ENCODE results near the gene REEP6.

Gene REEP6

DNA sequence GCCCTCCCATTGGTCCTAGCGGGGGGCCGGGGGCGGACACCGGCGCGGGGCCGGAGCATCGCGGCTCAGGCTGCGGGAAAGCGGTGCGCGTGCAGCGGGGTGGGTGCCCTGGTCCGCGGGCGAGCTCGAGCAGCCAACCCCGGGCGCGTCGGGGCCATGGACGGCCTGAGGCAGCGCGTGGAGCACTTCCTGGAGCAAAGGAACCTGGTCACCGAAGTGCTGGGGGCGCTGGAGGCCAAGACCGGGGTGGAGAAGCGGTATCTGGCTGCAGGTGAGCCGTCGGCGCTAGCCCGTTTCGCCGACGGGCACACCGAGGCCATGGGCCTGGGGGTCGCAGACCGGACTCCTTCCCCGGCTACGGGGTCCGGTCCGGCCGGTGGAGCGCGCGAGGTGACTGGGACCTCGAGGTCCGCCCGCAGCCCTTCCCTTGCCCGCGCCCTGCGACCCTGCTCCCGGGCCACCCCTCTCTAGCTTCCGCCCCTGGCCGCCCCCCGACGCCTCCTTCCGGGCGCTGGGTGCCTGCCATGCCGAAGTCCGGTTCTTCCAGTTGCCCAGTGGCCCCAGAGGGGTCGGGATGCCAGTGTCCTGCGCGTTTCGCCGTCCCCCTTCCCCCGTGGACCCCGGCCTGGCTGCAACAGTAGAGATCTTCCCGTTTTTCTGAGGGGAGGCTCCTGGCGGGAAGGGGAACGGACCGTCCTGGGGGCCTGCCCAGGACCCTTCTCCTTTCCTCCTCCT is at the start of gene REEP6:
REEP6 (plus strand) TSS at position 68 of the 735 bp plus-strand sequence; CDS start at position 157, 89 bp downstream.
- no peak for DNase-seq

DNA sequence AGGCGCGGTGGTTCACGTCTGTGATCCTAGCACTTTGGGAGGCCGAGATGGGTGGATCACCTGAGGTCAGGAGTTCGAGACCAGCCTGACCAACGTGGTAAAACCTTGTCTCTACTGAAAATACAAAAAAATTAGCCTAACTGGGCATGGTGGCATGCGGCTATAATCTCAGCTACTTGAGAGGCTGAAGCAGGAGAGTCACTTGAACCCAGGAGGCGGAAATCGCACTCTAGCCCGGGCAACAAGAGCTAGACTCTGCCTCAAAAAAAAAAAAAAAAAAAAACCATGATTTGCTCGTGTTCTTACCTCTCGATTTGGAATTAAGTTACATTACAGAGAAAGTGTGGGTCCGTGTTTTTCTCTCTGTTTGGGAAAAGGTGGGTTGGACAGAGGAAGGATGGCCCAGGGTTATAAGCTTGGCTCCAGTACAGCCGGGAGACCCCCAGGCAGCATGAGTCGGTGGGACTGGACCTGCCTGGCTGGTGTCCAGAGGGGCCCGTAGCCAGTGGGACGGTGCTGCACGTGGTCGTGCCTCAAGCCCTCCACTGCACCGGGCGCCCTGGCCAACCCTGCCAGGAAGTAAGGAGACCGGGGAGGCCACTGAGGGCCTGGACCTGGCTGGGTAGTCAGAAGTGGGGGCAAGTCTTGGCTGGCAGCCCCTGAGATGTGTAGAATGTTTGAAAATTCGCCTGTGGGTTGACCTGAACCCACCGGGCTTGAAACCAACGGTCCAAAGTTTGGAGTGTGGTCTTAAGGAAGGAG is 49.1 kb upstream of the REEP6 start:
- DNase-seq: no peak

DNA sequence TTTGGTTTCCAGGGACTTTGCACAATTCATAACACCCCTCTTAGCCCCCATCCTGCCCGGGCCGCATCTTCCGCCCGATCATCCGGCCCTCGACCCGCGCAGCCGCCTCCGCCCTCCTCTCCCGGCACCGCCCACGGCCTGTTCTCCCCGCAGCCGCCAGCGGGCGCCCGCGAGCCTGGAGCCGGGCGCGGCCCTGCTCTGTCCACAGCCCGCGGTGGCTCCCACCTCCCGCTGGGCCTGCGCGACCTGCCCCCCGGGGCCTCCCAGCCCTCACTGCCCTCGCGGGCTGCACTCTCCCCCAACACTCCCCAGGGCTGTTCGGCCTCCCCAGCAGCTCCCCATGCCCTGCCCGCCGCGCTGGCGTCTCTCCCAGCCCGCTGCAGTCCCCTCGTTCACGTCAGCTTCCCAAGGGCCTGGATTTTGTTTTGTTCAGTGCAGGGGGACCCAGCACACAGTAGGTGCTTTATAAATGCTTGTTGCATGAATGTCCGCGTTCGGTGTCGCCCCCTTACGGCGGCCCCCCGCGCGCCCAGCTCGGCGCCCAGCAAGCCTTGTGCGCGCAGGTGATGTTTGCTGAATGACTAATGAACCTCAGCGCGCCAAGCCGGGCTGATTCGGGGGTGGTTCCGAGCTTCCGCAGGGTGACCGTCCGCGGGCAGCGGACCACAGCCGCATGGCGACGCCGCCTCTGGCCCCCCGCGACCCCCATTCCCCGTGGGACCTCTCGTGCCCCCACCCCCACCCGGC is 45.6 kb upstream of the REEP6 start:
- peak; percentile 82 for DNase-seq

DNA sequence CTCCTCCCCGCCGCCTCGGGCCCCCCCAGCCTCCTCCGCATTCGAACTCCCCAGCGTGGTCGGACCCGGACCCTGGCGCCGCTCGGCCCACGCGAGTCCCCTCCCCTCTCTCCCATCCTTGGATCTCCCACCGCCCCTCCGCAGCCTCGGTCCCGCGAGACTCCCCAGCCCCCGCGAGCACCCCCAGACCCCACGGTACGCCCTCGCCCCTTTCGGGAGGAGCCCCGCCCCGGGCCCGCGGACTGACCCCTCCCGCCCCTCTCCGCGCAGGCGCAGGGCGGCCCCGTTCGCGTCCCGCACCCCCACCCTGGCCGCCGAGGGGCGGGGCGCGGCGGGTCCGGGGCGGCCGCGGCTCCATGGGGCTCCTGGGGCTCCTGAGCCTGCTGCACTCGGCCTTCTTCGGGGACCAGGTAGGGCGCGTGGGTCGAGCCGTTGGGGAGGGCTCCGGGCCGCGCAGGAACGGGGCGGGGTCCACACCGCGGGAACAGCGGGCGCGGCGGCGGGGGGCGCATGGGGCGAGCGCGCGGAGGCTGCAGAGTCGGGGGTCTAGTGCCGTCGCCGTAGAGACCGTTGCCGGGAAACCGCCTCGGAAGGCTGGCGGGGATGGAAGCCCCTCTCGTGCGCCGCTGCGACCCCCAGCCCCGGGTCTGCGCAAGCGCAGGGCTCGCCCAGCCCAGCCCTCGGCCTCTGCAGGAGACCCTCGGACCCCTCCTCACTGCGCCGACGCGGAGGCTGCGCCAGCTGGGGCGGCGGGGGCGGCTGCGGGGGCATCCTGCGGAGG is 44.9 kb upstream of the REEP6 start:
- DNase-seq: no peak

DNA sequence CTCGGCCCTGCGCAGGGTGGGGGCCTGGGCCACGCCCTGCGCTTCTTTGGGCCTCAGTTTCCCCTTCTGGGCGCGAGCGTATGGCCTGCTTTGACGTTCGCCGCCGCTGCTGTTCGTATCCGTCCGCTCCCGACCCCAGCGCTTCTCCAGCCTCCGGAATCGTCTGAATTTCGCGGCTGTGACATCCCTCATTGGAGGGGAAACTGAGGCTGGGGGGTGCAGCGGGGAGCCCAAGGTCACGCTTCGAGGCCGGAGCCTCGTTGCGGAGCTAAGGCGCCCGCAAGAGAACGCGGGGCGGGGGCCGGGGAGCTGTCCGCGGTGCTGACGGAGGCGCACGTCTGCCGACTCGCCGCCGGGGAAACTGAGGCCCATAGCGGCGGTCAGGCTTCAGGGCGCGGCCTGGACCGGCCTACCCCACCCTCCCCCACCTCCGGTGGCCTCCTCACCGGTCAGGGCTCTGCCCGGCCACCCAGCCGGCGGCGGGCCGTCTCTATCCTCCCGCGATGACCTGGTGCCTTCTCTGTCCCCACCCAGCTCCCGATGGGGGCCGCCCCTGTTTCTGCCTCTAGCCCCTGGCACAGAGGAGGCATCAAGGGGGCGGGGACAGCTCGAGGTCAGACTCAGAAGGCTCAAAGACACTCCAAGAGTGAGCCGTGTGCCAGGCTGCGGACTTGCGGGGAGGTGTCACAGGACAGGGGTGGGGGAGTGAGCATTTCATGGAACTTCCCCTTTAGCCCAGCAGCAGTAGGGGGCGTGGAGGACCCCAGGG is 44.1 kb upstream of the REEP6 start:
- peak; percentile 35 for DNase-seq

DNA sequence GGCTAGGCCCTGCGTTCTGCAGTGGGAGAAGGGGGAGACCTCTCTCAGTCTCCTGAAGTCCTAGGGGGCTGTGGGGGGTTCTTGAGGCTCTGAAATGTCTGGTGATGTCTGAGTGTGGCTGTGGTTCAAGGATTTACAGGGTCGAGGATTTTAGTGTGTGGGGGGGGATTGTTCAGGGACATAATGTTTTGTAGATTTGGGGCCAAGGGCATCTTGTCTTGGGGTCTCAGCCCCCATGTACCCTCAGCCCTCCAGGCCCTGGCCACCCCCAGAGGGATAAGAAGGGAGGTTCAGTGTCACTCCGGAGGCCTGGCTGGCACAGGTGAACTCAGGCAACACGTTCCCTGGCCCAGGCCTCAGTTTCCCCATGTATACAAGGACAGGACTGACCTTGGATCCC is 43.5 kb upstream of the REEP6 start:
- DNase-seq: no peak

DNA sequence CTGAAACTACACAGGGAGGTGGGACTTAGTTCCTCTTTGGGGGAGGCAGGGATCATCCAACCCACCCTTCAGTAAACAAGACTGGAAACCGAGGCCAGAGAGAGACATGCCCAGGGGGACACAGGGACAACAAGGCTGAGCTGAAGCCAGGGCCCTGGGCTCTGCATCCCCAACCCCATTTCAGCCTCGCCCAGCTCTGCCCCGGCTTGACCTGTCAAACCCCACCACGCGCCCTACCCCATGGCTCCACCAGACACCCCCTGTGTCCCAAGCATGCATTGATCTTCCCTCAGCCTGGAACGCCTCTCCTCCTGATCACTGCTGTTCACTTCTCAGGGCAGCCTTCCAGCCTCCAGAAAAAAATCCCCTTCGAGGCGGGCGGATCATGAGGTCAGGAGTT is 43.0 kb upstream of the REEP6 start:
- no peak for DNase-seq

DNA sequence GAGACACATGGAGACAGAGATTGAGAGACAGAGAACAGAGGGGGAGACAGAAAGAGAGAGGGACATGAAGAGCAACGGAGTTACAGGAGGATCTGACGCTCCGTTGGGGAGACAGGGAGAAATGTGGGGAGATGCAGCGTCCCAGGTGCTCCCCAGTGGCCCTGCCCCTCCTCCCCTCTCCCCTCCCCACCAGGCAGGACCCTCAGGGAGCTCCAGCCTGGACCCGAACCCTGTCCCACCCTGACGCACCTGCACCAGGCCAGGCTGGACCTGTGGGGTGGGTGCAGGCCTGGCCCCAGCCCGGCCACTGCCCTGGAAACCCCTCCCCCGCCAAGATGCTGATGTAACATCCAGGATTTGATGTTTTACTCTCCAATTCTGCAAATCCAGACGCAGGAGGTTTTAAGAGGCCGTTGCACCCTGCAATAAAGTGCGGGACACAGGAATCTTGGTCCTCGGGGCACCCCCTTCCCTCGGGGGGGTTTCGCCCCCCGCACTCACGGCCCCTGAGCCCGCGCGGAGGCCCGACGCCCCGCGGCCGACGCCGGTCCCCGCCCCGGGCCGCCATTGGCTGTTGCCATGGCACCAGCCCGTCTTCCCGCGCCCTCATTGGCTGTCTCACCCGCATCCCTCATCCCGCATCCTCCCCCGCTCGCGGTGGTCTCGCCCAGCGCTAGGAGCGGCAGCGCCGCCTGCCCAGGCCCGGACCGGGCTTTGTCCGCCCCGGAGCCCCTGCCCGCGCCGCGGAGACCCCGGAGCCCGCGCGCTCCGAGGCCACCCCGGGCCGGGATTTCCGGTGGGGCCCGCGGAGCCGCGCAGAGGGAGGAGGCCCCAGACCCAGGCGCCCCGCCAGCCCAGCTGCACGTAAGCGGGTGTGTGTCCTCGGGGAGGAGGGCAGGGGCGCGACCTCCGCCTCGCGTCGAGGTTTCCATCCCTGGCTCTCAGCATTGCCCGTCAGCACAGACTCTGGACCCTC is 41.2 kb upstream of the REEP6 start, which contains the start of gene APC2:
APC2 (plus strand) TSS at position 655 of the 976 bp plus-strand sequence. CDS start 2,881 bp downstream, outside the sequence.
- peak; percentile 45 for DNase-seq

DNA sequence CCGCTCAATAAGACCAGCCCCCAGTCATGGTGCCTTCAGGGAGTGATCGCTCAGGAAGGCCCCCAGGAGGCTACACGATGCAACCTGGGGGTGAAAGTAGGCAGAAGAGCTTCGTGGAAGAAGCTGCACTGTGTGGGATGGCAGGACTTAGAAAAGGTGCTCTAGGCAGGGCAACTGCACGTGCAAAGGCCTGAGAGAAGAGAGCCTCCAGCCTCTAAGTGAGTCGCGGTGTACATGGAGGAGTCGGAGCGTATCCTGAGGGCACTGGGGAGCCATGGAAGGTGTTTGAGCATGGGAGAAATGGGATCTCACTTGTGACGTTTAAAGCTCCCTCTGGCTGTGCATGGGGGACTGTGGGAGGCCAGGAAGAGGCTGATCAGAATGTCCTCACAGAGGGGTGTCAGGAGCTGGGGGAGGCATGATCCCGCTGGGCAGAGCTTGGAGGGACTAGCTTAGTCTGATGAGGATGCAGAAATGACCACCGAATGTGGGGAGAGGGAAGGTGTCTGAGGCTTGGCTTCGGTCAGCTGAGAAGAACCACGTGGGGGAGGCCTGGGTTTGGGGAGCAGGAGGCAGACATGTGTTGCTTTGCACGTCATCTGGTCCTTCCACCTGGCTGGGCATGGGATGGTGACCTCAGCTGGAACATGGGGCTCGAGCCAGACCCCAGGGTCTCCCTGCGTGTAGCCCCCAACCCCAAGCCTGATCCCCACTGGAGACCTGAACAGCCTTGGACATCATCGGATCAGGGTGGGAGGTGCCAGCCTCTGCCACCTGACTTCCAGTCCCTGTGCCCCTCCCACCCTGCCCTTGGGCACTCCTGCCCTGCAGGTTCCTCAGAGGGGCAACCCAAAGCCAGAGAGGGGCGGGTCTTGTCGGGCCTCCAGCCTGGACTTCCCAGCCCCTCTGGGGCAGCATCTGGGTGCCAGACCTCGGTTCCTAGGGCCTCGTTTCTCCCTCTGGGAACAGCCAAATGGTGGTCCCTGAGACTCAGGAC is 39.9 kb upstream of the REEP6 start:
- no peak for DNase-seq

DNA sequence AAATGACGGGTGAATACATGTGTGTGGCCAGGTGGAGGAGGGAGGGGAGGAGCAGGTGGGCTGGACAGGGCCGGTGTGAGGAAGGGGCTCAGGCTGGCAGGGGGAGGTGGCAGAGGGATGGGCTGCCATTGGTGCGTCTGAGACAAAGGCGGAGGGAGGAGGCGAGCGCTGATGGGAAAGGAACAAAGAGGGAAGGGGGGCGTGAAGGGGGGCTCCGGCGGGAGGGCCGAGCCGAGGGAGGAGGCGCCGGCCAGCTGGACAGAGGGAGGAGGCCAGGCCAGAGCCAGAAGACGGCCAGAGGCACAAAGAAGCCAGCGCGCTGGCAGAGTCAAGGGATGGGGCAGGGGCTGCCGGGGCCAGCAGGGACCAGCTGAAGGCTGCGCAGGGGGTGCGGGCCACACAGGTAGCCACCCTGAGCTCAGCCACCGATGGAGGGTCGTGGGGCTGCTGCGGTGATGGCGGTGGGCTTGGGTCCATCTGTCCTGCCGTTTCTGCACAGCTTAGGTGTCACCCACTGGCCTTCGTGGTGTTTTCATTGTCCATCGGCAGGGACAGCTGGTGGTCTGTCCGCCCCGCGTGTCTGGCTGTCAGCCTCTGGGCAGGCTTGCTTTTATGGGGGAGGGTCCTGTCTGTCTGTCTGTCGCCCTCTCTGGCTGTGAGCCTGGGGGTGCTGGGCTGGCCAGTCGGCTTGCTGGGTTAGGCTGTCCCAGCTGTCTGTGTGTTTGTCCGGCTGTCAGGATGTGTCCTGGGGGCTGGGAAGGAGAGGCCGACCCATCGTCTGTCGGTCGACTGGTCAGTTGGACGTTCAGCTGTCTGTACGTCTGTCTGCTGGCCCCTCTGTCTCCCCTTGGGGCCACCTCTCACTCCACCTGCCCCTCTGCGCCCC is 38.8 kb upstream of the REEP6 start:
- DNase-seq: no peak

DNA sequence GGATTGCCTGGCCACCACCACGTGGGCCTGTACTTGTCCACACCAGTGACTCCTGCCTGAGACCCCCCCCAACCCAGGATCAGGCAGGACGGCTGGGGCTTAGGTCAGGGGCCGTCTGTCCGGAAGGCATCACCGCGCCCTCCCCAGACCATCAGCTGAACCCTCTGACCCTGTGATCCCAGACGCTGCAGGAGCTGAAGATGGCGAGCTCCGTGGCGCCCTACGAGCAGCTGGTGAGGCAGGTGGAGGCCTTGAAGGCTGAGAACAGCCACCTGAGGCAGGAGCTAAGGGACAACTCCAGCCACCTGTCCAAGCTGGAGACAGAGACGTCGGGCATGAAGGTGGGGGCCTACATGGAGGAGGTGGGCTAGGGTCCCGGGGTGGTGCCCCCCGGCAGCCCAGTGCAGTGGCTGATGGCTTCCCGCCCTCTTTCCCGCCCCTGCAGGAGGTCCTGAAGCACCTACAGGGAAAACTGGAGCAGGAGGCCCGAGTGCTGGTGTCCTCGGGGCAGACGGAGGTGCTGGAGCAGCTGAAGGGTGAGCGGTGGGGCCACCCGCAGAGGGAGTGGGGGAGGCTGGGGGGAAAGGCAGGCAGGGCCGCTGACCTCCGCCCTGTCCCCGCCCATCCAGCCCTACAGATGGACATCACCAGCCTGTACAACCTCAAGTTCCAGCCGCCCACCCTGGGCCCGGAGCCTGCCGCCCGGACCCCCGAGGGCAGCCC is 38.0 kb upstream of the REEP6 start:
- DNase-seq: no peak

DNA sequence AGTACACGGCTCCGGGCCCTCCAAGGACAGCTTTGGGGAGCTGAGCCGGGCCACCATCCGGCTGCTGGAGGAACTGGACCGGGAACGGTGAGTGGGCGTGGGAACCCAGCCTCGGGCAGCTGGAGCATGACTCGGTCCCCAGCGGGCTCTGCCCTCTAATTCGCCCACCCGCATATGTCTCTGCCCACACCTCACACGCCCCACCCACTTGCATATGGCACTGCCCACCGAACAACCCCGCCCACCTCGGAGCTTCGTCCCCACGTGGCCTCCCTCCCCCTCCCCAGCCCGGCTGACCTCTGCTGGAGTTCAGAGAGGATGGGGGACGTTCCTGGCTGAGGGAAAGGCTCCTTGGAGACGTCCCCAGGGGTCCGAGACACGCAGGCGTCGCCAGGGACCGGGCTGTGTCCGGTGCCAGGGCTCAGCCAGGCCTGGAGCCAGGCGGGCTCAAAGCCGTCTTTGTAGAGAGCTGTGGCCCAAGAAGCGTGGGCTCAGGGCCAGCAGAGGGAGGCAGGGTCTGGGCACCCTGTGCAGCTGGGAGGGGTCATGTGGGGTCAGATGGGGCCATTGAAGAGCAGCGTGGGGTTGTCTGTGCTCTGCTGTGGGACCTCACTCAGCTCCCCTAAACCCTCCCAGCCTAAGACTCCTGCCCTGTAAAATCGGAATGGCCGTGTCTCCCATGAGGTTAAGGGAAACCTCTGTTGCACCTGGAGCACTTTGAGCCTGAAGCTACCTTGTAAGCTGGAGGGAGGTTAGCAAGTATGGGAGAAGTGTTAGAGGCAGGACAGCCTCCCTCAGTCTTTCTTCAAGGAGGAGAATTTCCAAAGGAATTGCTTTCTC is 37.2 kb upstream of the REEP6 start:
- DNase-seq: peak; percentile 30

DNA sequence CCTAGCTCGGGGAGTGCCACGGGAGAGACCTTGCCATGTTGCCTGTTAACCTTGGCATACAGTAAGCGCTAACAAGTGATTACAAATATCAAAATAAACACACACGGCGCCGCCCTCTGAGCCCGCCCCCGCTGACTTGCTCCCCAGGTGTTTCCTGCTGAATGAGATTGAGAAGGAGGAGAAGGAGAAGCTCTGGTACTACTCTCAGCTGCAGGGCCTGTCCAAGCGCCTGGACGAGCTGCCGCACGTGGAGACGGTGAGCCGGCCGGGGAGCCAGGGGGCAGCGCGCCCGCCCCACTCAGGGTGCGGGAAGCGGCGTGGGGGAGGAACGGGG is 36.0 kb upstream of the REEP6 start:
- DNase-seq: no peak

DNA sequence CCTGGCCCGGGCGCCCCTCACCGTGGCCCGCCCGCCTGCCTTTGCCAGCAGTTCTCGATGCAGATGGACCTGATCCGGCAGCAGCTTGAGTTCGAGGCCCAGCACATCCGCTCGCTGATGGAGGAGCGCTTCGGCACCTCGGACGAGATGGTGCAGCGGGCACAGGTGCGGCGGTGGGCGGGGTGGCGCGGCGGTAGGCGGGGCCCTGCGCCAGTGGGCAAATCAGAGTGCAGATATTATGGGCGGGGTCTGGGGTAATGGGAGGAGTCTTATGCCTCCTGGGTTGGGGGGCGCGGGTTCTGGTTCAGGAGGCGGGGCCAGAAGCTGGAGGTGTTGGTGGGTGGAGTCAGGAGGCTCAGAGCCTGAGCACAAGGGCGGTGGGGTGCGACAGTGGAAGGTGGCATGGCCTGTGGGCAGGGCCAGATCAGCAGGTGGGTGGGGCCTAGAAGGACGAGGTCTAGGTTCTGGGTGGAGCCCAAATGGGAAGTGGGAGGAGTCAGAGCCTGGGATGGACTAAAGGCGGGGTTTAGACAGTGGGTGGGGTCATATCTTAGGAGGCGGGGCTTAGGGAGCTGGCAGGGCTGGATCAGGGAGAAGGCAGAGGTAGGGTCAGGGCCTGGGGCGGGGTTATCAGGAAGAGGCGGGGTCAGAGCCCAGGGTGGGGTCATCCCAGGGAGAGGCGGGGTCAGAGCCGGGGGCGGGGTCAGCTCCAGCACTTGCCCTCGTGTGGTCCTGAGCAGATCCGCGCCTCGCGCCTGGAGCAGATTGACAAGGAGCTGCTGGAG is 35.5 kb upstream of the REEP6 start:
- DNase-seq: peak; percentile 69

DNA sequence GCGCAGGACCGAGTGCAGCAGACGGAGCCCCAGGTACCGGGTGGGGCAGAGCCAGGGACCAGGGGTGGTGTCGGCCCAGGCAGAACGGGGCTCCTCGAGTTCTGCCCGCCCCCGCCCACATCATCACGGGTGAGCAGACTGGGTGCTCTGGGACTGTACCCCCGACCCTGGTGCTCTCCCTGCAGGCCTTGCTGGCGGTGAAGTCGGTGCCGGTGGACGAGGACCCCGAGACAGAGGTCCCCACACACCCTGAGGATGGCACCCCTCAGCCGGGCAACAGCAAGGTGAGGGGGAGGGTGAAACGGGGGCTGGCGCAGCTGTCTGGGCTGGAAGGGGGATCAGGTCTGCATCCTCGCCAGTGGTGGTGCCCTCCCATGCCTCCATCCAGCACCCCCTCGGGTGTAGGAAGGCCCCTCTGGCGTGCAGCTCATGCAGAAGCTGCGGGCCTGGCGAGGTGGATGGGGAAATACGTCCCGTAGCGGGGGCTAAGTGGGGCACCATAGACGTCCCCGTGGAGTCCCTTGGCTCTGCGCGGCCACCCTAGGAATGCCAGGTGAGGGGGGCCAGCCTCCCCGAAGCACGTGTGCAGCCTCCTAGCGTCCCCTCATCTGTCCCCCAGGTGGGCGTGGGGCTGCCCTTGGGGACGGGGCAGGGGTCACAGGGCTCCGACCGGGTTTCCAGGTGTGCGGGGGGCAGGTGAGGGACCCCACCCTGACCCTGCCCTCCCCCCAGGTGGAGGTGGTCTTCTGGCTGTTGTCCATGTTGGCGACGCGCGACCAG is 34.7 kb upstream of the REEP6 start:
- no peak for DNase-seq

Data from CD4-positive, alpha-beta T cell treated with Interleukin-10 for 1 hour (primary cell).